Measurements from ENCODE around the gene KIF22.

DNA sequence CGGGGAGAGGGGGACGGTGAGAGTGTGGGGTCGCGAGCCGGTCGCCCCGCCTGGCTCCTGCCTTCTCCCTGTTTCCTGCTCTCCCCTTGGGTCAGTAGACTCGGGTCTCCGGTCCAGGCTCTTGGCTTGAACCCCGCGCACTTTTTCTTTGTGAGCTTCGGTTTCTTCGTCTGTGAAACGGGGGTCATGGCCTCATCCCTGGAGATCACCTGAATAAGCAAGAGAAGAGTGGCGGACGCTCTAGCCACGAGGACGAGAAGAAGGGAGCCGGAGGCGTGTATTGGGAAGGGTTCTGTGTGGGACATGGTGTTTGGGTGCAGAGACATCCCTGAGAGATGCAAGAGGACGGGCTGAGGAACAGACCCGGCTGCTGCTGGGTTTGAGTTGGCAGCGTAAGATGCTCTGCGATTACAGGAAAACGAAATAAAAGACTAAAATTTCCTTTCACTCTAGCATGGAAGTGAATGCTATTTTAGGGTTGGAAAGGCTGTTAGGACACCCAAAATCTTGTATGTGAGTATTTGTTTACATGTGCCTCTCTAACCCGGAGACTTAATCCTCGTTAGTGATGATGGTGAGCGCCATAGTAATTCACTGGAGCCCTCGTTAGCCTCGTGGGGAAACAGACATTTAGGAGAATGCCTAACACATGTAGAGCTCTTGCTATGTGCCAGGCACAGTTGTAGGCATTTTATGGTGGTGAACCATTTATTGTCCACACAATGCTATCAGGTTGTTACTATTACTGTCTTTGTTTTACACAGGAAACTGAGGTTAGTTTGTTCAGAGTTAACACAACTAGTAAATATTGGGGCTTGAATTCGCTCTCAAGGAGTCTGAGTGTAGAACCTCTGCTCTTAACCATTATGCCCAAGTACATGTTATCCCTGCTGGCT lies 646 bp downstream of the KIF22 start:
- TF ChIP-seq SMAD2 (IDR thresholded peaks at IDR 0.05; ENCODE audit: low read depth, low read length) (no peak), SRSF3 (IDR thresholded peaks at IDR 0.05; ENCODE audit: insufficient read depth, low read length) (no peak), EP300 (IDR thresholded peaks at IDR 0.05; ENCODE audit: low read length) (no peak), EGR1 (conservative IDR thresholded peaks at IDR 0.05) (no peak), CTBP1 (IDR thresholded peaks at IDR 0.05; ENCODE audit: borderline replicate concordance) (no peak), CTCF (IDR thresholded peaks at IDR 0.05 in 2 of 3, conservative IDR thresholded peaks at IDR 0.05 in 1 of 3; ENCODE audit: insufficient read depth in 2 of 3, low read depth in 1 of 3, low read length in 3 of 3) (no peak), TFE3 (CRISPR knock-in tag; IDR thresholded peaks at IDR 0.05) (no peak), ARNT (IDR thresholded peaks at IDR 0.05) (no peak)

Data from K562 (cell line).